OCI-LY3 (cell line): ENCODE results near the gene COL4A2.

Experiments used
- H2AFZ ChIP-seq: fragments of 200-600, 300-600 bp; shearing (Covaris generic); 2 replicates; pipeline ENCODE4 v1.6.0; 2014; ENCODE audit warnings: antibody characterized with exemption, low read depth, low read length
- H3K27ac ChIP-seq: fragments of 200-600, 300-600 bp; sonication (generic); 2 replicates; pipeline ENCODE4 v1.5.1; 2014; ENCODE audit warnings: mild to moderate bottlenecking, low read length, moderate library complexity, mixed read lengths
- H3K27me3 ChIP-seq: fragments of 200-600, 300-600 bp; sonication (generic); 2 replicates; pipeline ENCODE4 v1.6.1; 2014; ENCODE audit warnings: low read depth, low read length, mixed read lengths
- H3K36me3 ChIP-seq: fragments of 200-600, 300-600 bp; sonication (generic); replicated peaks from 2 replicates; pipeline ENCODE3; 2014; ENCODE audit warnings: low read depth, low read length, mixed read lengths
- H3K4me1 ChIP-seq: fragments of 300-600, 200-600 bp; sonication (generic); 2 replicates; pipeline ENCODE4 v1.6.1; 2014; ENCODE audit warnings: low read length, mixed read lengths
- H3K4me2 ChIP-seq: fragments of 200-600, 300-600 bp; sonication (generic); 2 replicates; pipeline ENCODE4 v1.6.1; 2014; ENCODE audit warnings: low read length, mixed read lengths
- H3K4me3 ChIP-seq: fragments of 300-600, 200-600 bp; sonication (generic); 2 replicates; pipeline ENCODE4 v1.5.1; 2014; ENCODE audit warnings: antibody characterized with exemption, mild to moderate bottlenecking, low read length, moderate library complexity
- H3K79me2 ChIP-seq: fragments of 300-600, 200-600 bp; shearing (Covaris generic); 2 replicates; pipeline ENCODE4 v1.6.1; 2014; ENCODE audit warnings: mild to moderate bottlenecking, low read length, mixed read lengths
- H3K9ac ChIP-seq: fragments of 300-600, 200-600 bp; shearing (Covaris generic); 2 replicates; pipeline ENCODE4 v1.6.0; 2014; ENCODE audit warnings: mild to moderate bottlenecking, low read length, moderate library complexity
- H3K9me3 ChIP-seq: fragments of 200-600, 300-600 bp; shearing (Covaris generic); 2 replicates; pipeline ENCODE4 v1.6.1; 2014; ENCODE audit warnings: low read length, mixed read lengths; ENCODE audit not compliant: insufficient read depth
- H4K20me1 ChIP-seq: fragments of 200-600, 300-600 bp; sonication (generic); 2 replicates; pipeline ENCODE4 v1.6.1; 2016; ENCODE audit warnings: low read length, mixed read lengths; ENCODE audit not compliant: insufficient read depth
- EZH2phosphoT487 ChIP-seq: fragments of 200-600 bp; shearing (Covaris generic); IDR thresholded peaks from 2 replicates; pipeline ENCODE4 v1.6.1; 2018; ENCODE audit warnings: antibody characterized with exemption, mixed run types, low read depth
- TF ChIP-seq, protein P1 (sequence below): fragments of 200-600, 300-600 bp; sonication (generic); IDR thresholded peaks from 2 replicates; pipeline ENCODE4 v1.5.1; 2014; ENCODE audit warnings: antibody characterized with exemption, low read length, low read depth

Gene COL4A2

DNA sequence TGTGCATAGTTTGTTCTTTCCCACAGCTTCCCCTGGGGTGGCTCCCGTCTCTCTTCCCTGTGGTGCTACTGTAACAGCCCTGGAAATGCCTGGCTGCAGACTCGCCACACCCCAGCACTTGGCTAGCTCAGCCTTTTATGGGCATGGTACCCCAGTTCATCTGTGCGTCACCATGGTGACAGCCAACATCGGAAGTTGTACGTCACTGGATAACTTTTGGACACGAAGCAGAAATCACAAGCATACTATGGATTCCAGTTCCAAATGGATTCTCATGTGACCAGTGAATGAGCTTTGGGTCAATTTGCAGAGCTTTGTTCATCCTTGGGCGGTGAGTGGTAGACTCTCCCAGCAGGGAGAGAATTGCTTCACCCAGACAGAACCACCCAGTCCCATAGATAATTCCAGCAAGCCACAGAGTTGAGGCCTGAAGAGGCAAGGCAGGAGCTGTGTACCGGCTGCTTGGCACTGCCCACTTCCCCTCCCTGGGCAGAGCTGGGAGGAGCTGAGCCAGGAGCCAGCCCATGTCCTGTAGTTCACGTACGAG lies 54.4 kb downstream of the COL4A2 start:
- no peaks in the 10 kb centered on the region for H3K4me1 ChIP-seq
- no peak overlapping the region for H3K4me2 ChIP-seq
- TF ChIP-seq, protein P1, sequence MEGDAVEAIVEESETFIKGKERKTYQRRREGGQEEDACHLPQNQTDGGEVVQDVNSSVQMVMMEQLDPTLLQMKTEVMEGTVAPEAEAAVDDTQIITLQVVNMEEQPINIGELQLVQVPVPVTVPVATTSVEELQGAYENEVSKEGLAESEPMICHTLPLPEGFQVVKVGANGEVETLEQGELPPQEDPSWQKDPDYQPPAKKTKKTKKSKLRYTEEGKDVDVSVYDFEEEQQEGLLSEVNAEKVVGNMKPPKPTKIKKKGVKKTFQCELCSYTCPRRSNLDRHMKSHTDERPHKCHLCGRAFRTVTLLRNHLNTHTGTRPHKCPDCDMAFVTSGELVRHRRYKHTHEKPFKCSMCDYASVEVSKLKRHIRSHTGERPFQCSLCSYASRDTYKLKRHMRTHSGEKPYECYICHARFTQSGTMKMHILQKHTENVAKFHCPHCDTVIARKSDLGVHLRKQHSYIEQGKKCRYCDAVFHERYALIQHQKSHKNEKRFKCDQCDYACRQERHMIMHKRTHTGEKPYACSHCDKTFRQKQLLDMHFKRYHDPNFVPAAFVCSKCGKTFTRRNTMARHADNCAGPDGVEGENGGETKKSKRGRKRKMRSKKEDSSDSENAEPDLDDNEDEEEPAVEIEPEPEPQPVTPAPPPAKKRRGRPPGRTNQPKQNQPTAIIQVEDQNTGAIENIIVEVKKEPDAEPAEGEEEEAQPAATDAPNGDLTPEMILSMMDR: no peak
- no peak for TF ChIP-seq EZH2phosphoT487
- no peaks in the 10 kb centered on the region for H3K79me2 ChIP-seq
- no peak overlapping the region for H3K27ac ChIP-seq
- H3K9me3 ChIP-seq: no peaks in the 10 kb centered on the region
- no peak overlapping the region for H3K4me3 ChIP-seq
- H4K20me1 ChIP-seq: no peaks in the 10 kb centered on the region
- no peak overlapping the region for H3K9ac ChIP-seq
- no peak overlapping the region for H2AFZ ChIP-seq
- no peaks in the 10 kb centered on the region for H3K27me3 ChIP-seq
- no peaks in the 10 kb centered on the region for H3K36me3 ChIP-seq

DNA sequence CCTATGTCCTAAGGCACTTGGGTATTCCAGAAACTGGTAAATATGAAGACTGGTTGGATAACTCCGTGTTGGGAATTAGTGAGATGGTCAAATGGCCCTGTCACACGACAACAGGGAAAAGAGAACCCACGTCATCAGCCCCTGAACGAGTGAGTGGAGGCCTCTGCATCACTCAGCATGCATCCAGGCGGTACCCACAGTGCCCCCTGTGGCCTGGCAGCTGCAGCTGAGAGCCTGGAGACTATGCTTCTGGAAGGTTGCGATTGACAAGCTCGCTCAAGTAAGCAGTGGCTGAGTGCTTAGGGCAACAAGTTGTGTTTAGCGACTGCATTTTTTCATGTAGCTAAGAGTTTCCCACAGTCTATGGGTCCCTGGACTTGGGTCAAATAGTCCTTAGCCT lies 55.9 kb downstream of the COL4A2 start:
- H3K4me2 ChIP-seq: no peak overlapping the region
- no peak for TF ChIP-seq EZH2phosphoT487
- TF ChIP-seq, protein P1: no peak; the same call in 1 of the 2 replicates
- no peak overlapping the region for H3K9ac ChIP-seq
- no peaks in the 10 kb centered on the region for H4K20me1 ChIP-seq
- H3K79me2 ChIP-seq: no peaks in the 10 kb centered on the region
- H3K27me3 ChIP-seq: no peaks in the 10 kb centered on the region
- H3K9me3 ChIP-seq: no peaks in the 10 kb centered on the region
- no peak overlapping the region for H3K4me3 ChIP-seq
- no peaks in the 10 kb centered on the region for H3K36me3 ChIP-seq
- no peak overlapping the region for H3K27ac ChIP-seq
- no peak overlapping the region for H2AFZ ChIP-seq
- peaks cover 2% of the 10 kb centered on the region; the same call in 1 of the 2 replicates for H3K4me1 ChIP-seq

DNA sequence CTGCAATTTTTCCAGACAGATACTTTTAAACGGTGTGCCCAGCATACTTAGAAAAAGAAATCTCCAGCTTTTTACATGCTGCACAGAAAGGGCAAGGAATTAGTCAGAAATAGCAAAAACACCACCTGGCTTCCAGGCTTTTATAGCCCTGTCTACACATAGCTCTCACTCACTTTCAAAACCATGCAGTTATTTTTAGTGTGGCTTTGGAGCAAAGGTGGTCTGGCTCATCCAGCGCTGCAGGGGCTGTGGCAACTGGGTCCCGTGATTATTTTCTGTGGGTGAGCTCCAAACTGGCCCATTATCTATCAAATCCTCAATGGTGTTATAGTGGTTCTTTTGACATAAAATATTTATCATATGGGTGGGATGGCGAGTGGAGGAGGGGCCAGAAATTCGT lies 57.0 kb downstream of the COL4A2 start:
- no peak overlapping the region for H3K27ac ChIP-seq
- no peaks in the 10 kb centered on the region for H4K20me1 ChIP-seq
- H3K9ac ChIP-seq: no peak overlapping the region
- H3K4me2 ChIP-seq: no peak overlapping the region
- no peaks in the 10 kb centered on the region for H3K79me2 ChIP-seq
- H3K9me3 ChIP-seq: no peaks in the 10 kb centered on the region
- no peaks in the 10 kb centered on the region for H3K36me3 ChIP-seq
- no peak for TF ChIP-seq EZH2phosphoT487
- TF ChIP-seq, protein P1: no peak
- H2AFZ ChIP-seq: no peak overlapping the region
- H3K4me1 ChIP-seq: peaks cover 7% of the 10 kb centered on the region; the same call in 1 of the 2 replicates
- no peak overlapping the region for H3K4me3 ChIP-seq
- H3K27me3 ChIP-seq: no peaks in the 10 kb centered on the region

DNA sequence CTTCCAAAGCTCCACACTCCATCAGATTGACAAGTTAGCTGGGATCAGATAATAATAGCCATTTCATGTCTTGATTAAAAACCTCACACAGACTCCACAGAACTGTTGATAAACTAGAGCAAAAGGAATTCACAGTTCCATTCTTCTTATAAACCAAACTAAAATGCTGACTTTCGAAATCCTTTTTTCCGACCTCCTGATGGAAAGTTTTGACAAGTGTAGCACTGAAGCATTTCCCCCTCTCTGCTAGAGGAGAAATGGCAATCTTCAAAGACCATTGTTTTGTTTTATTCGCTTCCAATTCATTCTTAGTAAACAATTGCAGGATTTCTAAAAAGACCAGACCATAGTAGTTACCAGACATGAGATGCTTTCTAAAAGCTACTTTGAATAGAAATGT lies 58.8 kb downstream of the COL4A2 start:
- Histone ChIP-seq H3K36me3 (no peaks in the 10 kb centered on the region), H3K4me3 (no peak overlapping the region), H3K9ac (no peak overlapping the region), H3K4me1 (peaks cover 7% of the 10 kb centered on the region; the same call in 1 of the 2 replicates), H4K20me1 (no peaks in the 10 kb centered on the region), H3K27ac (no peak overlapping the region), H2AFZ (no peak overlapping the region), H3K4me2 (no peak overlapping the region), H3K79me2 (no peaks in the 10 kb centered on the region), H3K9me3 (no peaks in the 10 kb centered on the region), H3K27me3 (no peaks in the 10 kb centered on the region; the same call in 1 of the 2 replicates)
- TF ChIP-seq EZH2phosphoT487: no peak
- TF ChIP-seq, protein P1: no peak
